Spinal cord (tissue), 10 donors: ENCODE results near the gene SARS2. TPM values are rescaled to one million over a fixed set of nuclear protein-coding genes. Genes with fewer than 3 reads are reported as not detected.
"Not testable (repeated sequence)": the region's sequence is repeated elsewhere in the genome, so short reads cannot be mapped to it uniquely, and the experiment has no call there.

Source experiments
- DNase-seq, 6 donors: peaks; one replicate each; pipeline versions ENCODE4 v3.0.0 to v3.0.0-alpha.2; 2013 to 2015; ENCODE audit warnings: low spot score in 6 of 6, low read depth in 4 of 6
- H3K27ac ChIP-seq: one replicate; pipeline ENCODE4 v1.5.1; 2013; ENCODE audit warnings: low read depth, low read length, control low read depth
- H3K27me3 ChIP-seq: one replicate; pipeline ENCODE4 v1.6.1; 2013; ENCODE audit warnings: low read length; ENCODE audit not compliant: control insufficient read depth, insufficient read depth
- H3K36me3 ChIP-seq: one replicate; pipeline ENCODE4 v1.6.1; 2013; ENCODE audit warnings: low read length; ENCODE audit not compliant: control insufficient read depth, insufficient read depth
- H3K4me1 ChIP-seq: one replicate; pipeline ENCODE4 v1.6.1; 2013; ENCODE audit warnings: low read length; ENCODE audit not compliant: control insufficient read depth, insufficient read depth
- H3K4me3 ChIP-seq: one replicate; pipeline ENCODE4 v1.5.1; 2013; ENCODE audit warnings: low read depth, low read length, control low read depth
- H3K9me3 ChIP-seq: one replicate; pipeline ENCODE4 v1.6.1; 2013; ENCODE audit warnings: low read length; ENCODE audit not compliant: control insufficient read depth, insufficient read depth
- WGBS: methylation state at CpG from one replicate; pipeline ENCODE4 v1.1.5; 2013; ENCODE audit warnings: missing lambda C conversion rate; ENCODE audit not compliant: insufficient coverage; 5-methylcytosine and 5-hydroxymethylcytosine counted together
- polyA plus RNA-seq, 2 donors: library from polyadenylated mRNA; unstranded; fragments of 120-200 nt; gene quantifications; one replicate each; pipeline ENCODE4 v1.2.1, GENCODE V29; 2013; ENCODE audit not compliant: insufficient read length in 2 of 2
- total RNA-seq, 2 donors: library from RNA; depleted of rRNA in 1 of 2; stranded (reverse); fragments of 120-200 nt in 1 of 2; fragments of >200 nt in 1 of 2; gene quantifications; one replicate each; pipeline versions ENCODE4 v1.2.3 to v1.2.4, GENCODE V29; 2013 to 2014
- donor health status: healthy.

The SARS2 gene
- total and polyA plus RNA-seq, 4 donors: 8.1 to 47.7 (median 26.9) TPM

DNA sequence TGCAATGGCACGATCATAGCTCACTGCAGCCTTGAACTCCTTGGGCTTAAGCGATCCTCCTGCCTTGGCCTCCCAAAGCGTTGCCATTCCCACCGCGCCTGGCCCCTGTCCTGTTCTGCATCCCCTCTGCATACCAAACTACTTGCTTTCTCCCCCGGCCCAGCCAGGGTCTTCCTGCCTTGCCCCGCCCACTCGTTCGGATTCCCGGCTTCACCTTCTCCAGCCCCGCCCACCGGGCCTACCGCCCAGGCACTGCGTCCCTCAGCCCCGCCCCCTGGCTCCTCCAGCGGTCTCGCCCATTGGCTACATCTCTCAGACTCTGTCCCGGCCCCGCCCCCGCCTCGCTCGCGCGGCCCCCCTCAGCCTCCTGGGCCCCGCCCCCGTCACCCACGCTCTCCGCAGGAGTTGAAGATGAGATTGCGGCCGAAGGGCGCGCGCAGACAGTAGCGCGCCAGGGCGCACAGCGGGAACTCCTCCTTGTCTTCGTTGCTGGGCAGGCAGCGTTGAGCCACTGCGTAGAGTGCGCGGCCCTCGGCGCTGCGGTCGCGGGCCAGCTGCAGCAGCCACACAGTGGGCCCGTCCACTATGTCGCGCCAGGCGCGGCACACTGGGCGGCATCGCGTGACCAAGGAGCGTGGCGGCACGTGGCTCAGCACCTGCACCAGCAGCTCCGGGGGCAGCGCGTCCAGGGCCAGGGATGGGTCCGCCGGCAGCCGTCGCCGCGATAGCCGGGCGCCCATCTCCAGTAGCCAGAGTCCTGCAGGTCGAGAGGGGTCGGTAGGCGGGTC is 19.2 kb upstream of the SARS2 start:
- no peaks in the 10 kb centered on the region for H3K27me3 ChIP-seq
- no peaks in the 10 kb centered on the region for H3K9me3 ChIP-seq
- peaks cover 20% of the 10 kb centered on the region for H3K36me3 ChIP-seq
- peaks cover 12% of the 10 kb centered on the region for H3K4me1 ChIP-seq
- peak overlapping the region; percentile 36 for H3K4me3 ChIP-seq
- WGBS: 2% methylated on average over 72 of the region's 72 CpGs
- peak; percentile 41 to 98 (median 83) for DNase-seq
- H3K27ac ChIP-seq: no peak overlapping the region

DNA sequence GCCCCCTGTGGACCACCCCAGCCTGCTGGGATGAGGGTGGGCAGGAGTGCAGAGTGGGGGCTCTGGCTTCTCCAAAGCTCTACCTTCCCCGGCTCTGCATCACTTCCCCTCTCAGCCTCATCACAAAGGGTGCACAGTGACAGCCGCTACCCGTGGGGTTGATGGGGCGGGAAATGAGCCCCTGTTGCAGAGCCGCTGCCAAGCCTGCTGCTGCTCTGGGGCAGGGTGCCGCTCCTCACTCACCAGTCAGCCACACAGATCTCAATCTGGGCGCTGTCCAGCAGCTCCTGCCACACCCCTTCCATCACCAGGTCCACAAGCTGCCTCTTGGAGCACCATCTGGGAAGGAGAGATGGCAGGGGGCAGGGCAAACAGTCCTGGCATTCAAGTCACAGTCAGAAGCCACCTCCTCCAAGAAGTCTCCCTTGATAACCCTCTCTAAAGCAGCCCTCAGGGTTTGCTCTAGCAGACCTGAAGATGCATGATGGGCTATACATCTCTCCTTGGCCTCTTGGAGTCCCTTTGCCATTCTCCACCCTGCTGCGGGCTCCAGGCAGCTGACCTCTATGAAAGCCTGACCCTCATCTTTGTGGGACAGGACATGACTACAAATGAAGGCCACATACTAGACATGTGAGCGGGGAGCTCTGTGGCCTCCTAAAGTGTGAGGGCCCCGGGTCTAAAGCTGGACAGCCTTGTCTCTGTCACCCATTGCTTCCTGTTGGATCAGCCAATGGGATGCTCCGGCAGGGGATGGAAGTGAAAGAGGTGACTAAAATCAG is 15.9 kb upstream of the SARS2 start:
- Histone ChIP-seq H3K4me3 (no peak overlapping the region), H3K27ac (no peak overlapping the region), H3K36me3 (peaks cover 21% of the 10 kb centered on the region), H3K9me3 (no peaks in the 10 kb centered on the region), H3K27me3 (no peaks in the 10 kb centered on the region), H3K4me1 (peaks cover 12% of the 10 kb centered on the region)
- WGBS: 81% methylated on average over 7 of the region's 11 CpGs
- no peak for DNase-seq

DNA sequence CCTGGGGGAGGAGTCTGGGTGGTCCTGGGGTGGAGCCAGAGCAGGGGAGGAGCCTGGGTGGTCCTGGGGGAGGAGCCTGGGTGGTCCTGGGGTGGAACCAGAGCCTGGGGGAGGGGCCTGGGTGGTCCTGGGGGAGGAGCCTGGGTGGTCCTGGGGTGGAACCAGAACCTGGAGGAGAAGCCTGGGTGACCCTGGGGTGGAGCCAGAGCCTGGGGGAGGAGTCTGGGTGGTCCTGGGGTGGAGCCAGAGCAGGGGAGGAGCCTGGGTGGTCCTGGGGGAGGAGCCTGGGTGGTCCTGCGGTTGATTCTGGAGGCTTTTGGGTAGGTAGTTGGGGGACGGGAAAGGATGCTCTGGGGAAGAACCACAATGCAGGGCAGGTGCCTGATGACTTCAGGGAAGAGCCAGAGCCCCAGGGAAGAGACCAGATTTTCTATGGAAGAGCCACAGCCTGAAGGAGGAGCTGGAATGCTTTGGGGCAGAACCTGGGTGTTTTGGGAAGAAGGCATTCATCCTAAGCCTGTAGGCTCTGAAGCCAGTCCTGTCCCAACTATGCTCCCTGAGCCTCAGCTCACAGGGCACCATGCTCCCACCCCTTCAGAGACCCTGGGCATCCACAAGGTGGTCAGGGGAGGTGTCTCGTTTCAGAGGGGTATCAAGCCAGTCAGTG is 15.1 kb upstream of the SARS2 start:
- no peaks in the 10 kb centered on the region for H3K9me3 ChIP-seq
- H3K4me3 ChIP-seq: no peak overlapping the region
- peaks cover 15% of the 10 kb centered on the region for H3K4me1 ChIP-seq
- no peaks in the 10 kb centered on the region for H3K27me3 ChIP-seq
- WGBS: 97% methylated on average over 2 of the region's 3 CpGs
- H3K36me3 ChIP-seq: peaks cover 21% of the 10 kb centered on the region
- DNase-seq: no peak
- no peak overlapping the region for H3K27ac ChIP-seq

DNA sequence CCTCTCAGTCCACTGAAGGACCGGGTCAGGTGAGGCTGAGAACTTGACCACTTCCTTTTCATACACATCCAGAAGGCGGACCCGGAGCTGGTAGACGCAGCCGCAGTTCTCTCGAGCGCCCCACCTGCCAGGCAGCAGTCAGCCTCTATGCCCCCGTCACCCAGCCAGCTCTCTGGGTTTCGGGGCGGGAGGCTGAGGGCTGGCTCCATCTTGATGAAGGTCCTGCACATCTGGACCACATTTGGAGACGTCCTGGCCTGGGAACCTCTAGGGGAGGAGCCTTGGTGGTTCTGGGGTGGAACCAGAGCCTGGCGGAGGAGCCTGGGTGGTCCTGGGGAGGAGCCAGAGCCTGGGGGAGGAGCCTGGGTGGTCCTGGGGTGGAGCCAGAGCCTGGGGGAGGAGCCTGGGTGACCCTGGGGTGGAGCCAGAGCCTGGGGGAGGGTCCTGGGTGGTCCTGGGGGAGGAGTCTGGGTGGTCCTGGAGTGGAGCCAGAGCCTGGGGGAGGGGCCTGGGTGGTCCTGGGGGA is 14.5 kb upstream of the SARS2 start:
- Histone ChIP-seq H3K4me3 (no peak overlapping the region), H3K27ac (no peak overlapping the region), H3K9me3 (no peaks in the 10 kb centered on the region), H3K4me1 (peaks cover 11% of the 10 kb centered on the region), H3K27me3 (no peaks in the 10 kb centered on the region), H3K36me3 (peaks cover 21% of the 10 kb centered on the region)
- no peak for DNase-seq
- WGBS: 91% methylated on average over 11 of the region's 12 CpGs

DNA sequence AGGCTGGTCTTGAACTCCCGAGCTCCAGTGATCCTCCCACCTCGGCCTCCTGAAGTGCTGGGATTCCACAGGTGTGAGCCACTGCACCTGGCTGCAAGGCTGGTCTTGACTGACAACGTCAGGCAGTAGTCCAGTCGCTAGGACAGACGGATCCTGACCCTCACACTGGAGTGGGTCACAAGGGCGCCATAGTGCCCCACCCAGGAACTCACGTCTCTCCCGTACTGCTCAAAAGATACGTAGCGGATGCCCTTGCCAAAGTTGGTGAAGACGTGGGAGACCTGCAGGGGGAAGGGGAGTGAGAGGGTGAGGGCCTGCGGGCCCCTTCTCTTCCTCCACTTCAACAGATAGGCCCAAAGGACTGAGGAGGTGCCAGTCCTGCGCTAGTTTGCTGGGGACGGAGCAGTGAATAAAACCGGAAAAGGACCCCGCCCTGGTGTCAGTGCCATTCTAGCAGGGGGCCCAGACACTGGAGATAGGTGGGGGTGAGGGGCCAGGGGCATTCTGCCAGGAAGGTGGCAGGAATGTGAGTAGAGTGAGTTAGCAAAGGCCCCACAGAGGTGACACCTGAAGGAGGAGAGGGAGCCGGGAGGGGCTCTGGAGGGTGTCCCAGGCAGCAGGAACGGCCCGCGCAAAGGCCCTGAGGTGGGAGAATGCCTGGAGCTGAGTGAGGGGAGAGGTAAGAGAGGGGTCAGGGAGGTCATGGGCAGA is 12.1 kb upstream of the SARS2 start:
- no peak for DNase-seq
- WGBS: 89% methylated on average over 18 of the region's 20 CpGs
- Histone ChIP-seq H3K4me3 (no peak overlapping the region), H3K4me1 (peaks cover 7% of the 10 kb centered on the region), H3K27me3 (no peaks in the 10 kb centered on the region), H3K36me3 (peaks cover 21% of the 10 kb centered on the region), H3K27ac (no peak overlapping the region), H3K9me3 (no peaks in the 10 kb centered on the region)

DNA sequence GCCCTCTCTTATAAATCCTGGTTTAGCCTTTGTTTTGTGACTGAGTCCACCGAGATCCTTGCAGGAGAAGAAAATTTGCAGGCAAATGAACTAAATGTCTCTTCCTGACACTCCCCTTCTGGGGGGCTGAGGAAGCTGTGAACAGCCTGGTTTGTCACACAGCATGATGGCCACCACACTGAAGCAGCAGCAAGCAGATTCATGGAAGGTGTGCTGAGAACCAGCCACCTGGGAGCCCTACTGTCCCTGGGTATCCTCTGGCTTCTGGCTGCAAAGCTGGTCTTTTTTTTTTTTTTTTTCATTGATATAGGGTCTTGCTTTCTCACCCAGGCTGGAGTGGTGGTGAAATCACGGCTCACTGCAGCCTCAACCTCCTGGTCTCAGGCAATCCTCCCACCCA is 11.4 kb upstream of the SARS2 start:
- no peak overlapping the region for H3K4me3 ChIP-seq
- DNase-seq: no peak
- no peaks in the 10 kb centered on the region for H3K27me3 ChIP-seq
- no CpG with 5 or more reads among the region's 2 CpGs for WGBS
- H3K9me3 ChIP-seq: no peaks in the 10 kb centered on the region
- no peak overlapping the region for H3K27ac ChIP-seq
- peaks cover 7% of the 10 kb centered on the region for H3K4me1 ChIP-seq
- H3K36me3 ChIP-seq: peaks cover 17% of the 10 kb centered on the region

DNA sequence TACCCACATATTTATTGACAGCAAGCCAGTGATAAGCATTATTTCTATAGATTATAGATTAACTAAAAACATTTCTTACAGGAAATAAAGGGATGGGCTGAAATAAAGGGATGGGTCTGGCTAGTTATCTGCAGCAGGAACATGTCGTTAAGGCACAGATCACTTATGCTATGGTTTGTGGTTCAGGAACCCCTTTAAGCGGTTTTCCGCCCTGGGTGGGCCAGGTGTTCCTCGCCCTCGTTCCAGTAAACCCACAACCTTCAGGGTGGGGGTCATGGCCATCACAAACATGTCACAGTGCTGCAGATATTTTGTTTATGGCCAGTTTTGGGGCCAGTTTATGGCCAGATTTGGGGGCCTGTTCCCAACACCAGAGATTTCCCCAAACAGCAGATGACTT is 10.9 kb upstream of the SARS2 start:
- H3K27me3 ChIP-seq, H3K27ac ChIP-seq, DNase-seq, H3K9me3 ChIP-seq, H3K4me1 ChIP-seq, H3K4me3 ChIP-seq: not testable (repeated sequence)
- WGBS: no CpG with 5 or more reads among the region's 5 CpGs
- peaks cover 17% of the 10 kb centered on the region for H3K36me3 ChIP-seq

DNA sequence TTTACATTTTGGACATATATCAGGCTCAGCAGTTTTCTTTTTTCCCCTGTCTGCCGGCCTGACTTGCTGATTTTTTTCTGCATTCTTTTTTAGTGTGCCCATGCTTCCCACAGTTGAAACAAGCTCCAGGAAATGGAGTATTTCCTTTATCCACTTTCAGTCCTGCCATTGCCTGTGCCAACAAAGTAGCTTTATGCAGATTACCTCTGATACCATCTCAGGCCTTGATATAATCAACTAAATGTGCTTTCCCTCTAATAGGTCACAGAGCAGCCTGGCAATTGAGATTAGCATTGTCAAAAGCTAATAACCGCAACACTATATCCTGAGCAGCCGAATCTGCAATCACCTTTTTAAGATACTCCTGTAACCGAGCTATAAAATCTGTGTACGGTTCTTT is 9.4 kb upstream of the SARS2 start:
- Histone ChIP-seq H3K27ac (no peak overlapping the region), H3K4me3 (no peak overlapping the region), H3K4me1 (peaks cover 7% of the 10 kb centered on the region), H3K36me3 (peaks cover 4% of the 10 kb centered on the region), H3K9me3 (no peaks in the 10 kb centered on the region), H3K27me3 (no peaks in the 10 kb centered on the region)
- DNase-seq: no peak
- 77% methylated on average over 5 of the region's 5 CpGs for WGBS

DNA sequence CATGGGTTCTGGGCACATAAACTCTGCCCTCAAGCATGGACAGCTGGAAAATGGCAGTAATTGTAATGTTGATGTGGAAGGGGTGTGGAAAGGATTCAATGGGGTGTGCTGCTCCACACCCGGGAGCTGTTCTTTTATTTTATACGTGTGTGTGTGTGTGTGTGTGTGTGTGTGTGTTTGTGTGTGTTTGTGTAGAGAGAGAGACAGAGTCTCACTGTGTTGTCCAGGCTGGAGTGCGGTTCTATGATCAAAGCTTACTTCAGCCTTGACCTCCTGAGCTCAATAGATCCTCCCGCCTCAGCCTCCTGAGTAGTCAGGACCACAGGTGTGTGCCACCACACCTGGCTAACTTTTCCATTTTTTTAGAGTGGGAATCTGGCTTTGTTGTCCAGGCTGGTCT is 3.0 kb upstream of the SARS2 start:
- Histone ChIP-seq H3K27me3 (no peaks in the 10 kb centered on the region), H3K4me1 (peaks cover 19% of the 10 kb centered on the region)
- WGBS: 76% methylated on average over 4 of the region's 4 CpGs

More for the DNA sequence above, 3.0 kb upstream of the SARS2 start:
- Histone ChIP-seq H3K36me3 (peaks cover 24% of the 10 kb centered on the region), H3K4me3 (no peak overlapping the region), H3K9me3 (no peaks in the 10 kb centered on the region), H3K27ac (no peak overlapping the region)
- no peak for DNase-seq
